ENCODE data around the gene CHRND.

- TF ChIP-seq POLR2A (IDR thresholded peaks at IDR 0.05; ENCODE audit: low read length) (no peak), GATA1 (IDR thresholded peaks at IDR 0.05; ENCODE audit: low read depth, low read length) (no peak)
Observed at GRCh38 chr2:232522623-232523401, 3.1 kb upstream of the CHRND start.
